GM18499 (cell line): ENCODE results near the gene EDDM13.
"Not testable (repeated sequence)": the region's sequence is repeated elsewhere in the genome, so short reads cannot be mapped to it uniquely, and the experiment has no call there.

Experiments used
- ATAC-seq: cut with Tn5 transposase; IDR thresholded peaks from one replicate; pipeline ENCODE4 v1.9.1; 2021; ENCODE audit warnings: moderate number of reproducible peaks; ENCODE audit not compliant: insufficient read depth, unreplicated experiment

EDDM13 gene

DNA sequence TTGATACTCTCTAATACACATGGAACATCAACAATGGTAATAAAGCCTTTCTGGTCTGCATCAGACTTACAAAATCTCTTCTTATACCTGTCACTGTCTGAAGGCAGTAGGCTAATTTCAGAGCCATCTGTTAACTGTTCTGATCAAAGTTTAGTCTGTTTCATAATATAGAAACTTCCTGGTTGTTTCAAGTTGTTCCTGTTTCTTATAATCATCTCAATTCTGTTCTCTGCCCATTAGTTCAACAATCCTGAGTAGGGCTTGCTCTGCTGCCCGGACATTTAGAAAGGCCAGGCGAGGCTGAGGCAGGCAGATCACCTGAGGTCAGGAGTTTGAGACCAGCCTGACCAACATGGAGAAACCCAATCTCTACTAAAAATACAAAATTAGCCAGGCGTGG is 47.4 kb downstream of the EDDM13 start:
- ATAC-seq: no peak

DNA sequence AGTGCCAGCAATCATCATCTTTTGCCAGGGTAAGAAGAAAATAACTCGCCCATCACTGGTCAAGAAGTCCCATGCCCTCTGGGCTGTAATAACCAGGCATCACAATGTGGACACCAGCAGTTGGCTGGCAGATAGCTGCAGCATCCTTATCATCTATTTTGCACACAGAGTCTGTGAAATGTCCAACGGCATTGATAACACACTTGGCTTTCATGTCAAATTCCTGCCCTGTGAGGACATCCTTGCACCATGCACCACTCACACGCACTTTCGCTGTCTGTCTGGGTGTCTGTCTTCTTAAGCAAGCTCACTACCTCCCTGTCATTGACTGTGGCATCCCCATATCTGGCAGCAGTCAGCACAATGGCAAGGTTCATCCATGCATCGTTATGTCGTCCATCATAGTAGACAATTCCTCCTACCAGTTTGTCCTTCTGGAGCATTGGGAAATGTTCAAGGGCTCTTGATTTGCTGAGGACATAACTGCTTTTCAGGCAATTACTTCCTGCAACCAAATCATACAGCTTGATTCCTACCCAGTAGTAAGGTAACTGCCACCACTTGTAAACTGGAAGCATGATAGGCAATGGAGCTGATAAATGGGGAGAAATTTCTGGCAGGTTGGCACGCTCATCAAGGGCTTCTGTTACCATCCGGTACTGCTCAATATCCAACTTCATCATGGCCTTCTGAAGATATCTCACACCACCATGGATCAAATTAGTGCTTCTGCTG is 48.9 kb downstream of the EDDM13 start:
- ATAC-seq: no peak

DNA sequence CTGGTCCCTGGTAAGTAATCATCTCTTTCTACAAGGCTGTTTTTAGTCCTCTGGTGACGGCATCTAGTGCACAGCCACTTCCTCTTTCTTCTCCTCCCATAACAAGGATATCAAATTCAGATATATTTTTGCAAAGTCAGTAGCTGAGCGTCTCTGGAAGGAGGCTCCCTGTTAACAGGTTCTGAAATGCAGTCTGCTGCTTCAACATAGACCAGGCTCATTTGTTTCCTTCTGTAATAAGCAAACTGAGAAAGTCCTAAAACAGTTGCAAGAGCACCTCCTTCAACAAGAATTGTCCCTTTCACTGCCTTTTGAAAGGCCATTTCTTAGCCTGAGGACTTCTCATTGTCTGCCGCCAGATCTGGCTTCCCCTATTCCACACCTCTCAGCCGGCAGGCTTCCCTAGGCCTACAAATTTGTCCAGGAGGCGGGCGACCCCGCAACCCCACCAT is 49.5 kb downstream of the EDDM13 start:
- no peak for ATAC-seq

DNA sequence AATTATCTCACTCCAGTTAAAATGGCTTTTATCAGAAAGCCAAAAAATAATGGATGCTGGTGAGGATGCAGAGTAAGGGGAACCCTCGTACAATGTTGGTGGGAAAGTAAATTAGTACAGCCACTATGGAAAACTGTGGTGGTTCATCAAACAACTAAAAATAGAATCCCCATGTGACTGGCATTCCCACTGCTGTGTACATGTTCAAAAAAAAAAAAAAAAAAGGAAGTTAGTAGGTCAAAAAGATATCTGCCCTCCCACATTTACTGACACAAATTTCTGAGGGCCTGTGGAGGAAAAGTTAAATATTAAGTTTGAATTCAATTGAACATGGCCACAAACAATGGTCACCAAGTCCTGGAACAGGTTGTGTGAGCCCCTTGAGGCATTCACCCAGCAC is 51.9 kb downstream of the EDDM13 start:
- ATAC-seq: no peak

DNA sequence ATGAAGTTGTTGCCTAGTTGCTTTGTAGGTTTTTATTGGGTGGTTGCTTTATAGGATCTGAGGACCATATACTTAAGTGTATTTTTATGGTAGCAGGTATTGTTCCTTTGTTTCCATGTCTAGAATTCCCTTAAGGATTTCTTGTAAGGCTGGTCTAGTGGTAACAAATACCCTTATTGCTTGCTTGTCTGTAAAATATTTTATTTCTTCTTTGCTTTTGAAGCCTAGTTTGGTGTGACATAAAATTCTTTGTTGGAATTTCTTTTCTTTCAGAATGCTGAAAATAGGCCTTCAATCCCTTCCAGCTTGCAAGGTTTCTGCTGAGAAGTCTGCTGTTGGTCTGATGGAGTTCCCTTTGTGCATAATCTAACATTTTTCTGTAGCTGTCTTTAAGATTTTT is 60.1 kb downstream of the EDDM13 start:
- no peak for ATAC-seq

DNA sequence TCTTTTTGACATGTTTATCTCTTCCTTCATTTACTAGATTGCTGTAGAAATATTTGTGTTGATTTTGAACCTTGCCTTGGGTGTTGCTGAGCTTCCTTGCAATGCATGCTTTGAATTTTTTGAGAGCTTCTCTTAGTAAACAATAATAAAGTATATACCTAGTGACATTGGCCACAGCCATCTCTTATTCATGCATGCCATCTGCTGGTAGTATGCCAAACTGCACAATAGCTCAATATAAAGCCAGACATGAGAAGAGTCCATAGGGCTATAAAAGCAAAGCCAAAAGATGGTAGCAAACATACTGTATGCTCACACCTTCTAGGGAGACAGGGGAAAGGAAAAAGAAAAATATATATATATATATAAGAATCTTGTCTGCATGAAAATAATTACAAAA is 61.0 kb downstream of the EDDM13 start:
- no peak for ATAC-seq

DNA sequence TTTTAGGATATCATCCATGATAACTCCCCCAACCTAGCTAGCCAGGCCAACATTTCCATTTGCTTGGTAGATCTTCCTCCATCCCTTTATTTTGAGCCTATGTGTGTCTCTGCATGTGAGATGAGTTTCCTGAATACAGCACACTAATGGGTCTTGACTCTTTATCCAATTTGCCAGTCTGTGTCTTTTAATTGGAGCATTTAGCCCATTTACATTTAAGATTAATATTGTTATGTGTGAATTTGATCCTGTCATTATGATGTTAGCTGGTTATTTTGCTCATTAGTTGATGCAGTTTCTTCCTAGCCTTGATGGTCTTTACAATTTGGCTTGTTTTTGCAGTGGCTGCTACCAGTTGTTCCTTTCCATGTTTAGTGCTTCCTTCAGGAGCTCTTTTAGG is 62.8 kb downstream of the EDDM13 start:
- not testable (repeated sequence) for ATAC-seq

DNA sequence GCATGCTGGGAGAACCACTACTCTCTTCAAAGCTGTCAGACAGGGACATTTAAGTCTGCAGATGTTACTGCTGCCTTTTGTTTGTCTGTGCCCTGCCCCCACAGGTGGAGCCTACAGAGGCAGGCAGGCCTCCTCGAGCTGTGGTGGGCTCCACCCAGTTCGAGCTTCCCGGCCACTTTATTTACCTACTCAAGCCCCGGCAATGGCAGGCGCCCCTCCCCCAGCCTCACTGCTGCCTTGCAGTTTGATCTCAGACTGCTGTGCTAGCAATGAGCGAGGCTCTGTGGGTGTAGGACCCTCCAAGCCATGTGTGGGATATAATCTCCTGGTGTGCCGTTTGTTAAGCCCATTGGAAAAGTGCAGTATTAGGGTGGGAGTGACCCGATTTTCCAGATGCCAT is 64.5 kb downstream of the EDDM13 start:
- not testable (repeated sequence) for ATAC-seq

DNA sequence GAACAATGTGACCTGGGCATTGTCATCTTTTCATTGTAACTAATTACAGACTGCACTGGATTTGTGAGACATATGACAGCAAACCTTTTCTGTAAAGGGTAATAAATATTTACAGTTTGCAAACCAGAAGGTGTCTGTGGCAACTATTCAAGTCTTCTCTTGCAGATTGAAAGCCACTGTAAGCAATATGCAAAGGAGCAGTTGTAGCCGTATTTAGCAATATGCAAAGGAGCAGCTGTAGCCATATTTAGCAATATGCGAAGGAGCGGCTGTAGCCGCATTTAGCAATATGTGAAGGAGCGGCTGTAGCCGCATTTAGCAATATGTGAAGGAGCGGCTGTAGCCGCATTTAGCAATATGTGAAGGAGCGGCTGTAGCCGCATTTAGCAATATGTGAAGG is 66.5 kb downstream of the EDDM13 start:
- ATAC-seq: not testable (repeated sequence)

DNA sequence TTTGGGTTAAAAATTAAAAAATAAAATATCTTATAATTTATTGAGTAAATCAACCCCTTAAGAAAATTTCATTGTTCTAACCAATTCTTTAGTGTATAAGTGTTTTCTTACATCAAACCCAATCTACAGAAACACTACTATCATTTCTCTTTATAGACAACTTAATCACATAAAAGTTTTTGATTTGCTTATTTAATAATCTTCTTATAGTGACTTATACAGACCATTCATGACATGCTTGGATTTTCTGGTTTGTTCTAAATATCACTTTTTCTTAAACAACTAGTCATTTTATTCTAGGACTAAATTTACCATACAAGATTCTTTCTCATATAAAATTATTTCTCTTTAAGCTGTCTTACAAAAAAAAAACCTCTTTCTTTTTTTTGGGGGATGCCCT is 69.4 kb downstream of the EDDM13 start:
- ATAC-seq: no peak

DNA sequence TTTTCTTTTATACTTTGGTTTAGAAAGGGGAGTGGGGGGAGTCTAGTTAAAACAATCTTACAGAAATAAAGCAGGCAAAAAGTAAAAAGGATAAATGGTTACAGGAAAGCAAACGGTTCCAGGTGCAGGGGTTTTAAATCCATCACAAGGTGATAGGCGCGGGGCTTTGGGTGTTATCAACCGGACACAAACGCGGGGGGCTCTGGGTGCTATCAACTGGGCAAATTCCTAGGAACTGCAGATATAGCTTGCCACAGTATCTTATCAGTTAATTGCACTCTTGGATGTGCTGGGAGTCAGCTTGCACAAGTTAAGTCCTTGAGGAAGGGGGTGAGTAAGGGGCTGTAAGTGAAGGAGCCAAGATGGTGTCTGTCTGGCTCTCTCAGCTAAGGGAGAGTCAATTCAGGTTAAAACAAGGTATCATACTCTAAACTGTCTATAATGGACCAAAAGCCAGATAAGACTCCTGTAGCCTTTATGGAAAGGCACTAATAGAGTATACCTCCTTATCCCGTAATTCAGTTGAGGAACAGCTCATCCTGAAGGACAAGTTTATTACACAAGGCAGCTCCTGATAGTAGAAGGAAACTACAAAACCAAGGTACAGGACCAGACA is 74.7 kb downstream of the EDDM13 start:
- no peak for ATAC-seq

DNA sequence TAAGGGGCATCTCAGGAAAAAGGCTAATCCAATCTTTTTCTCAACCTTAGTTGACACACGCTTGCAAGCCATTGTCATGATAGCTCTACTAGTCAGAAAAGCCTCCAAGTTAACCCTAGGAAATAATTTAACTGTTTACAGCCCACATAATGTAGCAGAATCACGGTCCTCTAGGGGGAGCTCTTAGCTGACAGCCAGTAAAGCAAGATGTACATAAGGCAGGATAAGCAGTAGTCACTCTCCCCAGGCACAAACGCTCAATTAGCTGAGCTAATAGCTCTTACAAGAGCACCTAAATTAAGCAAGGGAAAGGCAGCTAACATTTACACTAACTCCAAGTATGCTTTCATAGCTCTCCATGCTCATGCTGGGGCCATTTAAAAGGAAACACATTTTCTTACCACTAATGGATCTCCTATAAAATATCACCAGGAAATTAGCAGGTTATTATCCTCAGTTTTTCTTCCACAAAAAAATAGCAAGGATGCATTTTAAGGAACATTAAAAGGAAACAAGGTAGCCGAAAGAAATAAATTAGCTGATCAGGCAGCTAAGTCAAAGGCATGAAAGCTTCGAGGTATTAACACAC is 75.8 kb downstream of the EDDM13 start:
- ATAC-seq: no peak

DNA sequence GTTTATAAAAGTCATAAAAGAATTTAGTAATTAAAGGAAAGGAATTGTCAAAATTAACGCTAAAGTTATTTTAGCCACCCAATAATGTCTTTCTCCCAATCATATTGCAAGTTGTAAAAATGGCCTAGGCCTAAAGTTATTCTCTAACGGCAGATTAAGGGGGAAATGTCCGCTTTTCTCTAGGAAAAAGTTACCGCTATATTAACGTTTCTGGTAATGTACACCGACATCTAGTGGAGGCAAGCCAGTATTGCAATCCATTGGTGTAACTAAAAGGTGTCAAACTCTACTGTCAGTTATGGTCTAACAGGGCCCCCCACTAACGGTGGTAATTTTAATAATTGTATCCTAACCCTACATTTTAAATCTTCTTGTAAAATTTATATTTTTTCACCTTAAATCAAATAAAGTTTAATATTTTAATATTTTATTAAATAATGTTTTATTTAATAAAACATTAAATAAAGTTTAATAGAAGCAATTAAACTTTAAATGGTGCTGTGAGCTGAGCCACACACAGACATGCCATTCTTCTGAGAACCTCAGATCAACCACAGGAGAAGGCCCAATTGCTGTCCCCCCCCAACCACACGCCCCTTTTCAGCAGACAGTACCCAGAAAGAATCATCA is 78.0 kb downstream of the EDDM13 start:
- no peak for ATAC-seq

DNA sequence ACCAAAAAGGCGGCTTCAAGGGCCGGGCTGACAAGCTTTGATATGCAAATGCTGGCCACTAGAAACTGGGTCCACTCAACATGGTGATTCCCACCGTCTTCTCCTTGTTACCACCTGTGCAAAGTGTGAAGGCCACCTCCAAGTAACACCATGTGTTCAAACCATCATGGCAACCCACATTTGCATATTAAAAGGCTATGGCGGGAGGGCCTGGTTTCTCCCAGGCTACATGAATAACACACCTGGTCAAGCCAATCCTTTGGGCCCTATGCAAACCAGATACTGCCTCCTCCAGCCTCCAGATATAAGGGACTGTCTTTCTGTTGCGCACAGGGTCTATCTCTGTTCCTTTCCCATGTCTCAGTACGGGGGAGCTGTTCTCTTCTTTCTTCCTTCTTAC is 78.7 kb downstream of the EDDM13 start:
- ATAC-seq: no peak

DNA sequence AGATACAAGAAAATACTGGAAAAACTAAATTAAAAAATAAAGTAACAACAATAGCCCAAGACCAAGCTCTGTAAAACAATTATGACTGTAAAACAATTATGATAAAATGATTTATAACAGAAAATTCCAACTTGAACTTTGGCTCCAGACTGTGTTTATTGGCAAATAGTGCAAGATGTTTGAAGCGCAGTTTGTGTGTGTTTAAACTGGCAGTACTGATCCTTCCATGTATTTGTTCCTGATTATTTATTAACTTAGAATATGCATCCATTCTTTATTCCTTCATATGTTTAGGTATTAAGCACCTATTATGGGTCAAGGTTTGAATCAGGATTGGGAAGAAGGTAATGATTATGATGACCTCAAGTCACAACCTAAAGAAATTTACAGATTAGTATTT is 83.0 kb downstream of the EDDM13 start:
- no peak for ATAC-seq

DNA sequence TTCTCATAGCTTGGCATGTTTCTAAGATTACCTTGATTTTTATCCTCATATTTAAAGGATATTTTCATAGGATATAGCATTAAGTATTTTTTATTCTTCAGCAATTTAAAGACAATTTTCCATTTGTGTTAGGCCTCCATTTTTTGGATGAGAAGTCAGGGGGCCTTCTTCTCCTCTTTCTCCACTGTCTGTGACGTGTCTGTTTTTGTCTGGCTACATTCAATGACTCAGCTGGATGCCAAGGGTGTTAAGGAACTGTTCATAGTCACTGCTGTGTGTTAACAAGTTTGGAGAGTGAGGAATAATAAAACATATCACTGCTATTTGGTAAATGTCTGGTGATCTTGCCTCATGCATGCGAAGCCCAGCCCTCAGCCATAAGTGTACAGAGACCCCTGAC is 84.4 kb downstream of the EDDM13 start:
- ATAC-seq: no peak
